Measurements from ENCODE around the gene PTPN3.

PTPN3 gene

GRCh38 chr9:109487247-109487646 is 10.9 kb downstream of the PTPN3 start:
- Histone ChIP-seq H3K36me3 (ENCODE audit: control insufficient read depth, insufficient read depth, low read length, severe bottlenecking) (no peaks in the 10 kb centered on the region), H3K4me3 (ENCODE audit: low read length) (no peak overlapping the region), H3K27me3 (replicated peaks; ENCODE audit: control insufficient read depth, insufficient read depth, low read length) (peaks cover 29% of the 10 kb centered on the region), H3K9ac (ENCODE audit: low read length) (no peak overlapping the region), H3K4me1 (ENCODE audit: control insufficient read depth, insufficient read depth, low read length) (no peaks in the 10 kb centered on the region), H3K9me3 (ENCODE audit: control insufficient read depth, low read length) (no peaks in the 10 kb centered on the region)
- no peak for DNase-seq (ENCODE audit: low read depth)

- Histone ChIP-seq H3K9ac (ENCODE audit: low read length) (no peak overlapping the region), H3K9me3 (ENCODE audit: control insufficient read depth, low read length) (no peaks in the 10 kb centered on the region), H3K4me1 (ENCODE audit: control insufficient read depth, insufficient read depth, low read length) (peaks cover 16% of the 10 kb centered on the region), H3K36me3 (ENCODE audit: control insufficient read depth, insufficient read depth, low read length, severe bottlenecking) (no peaks in the 10 kb centered on the region), H3K4me3 (ENCODE audit: low read length) (no peak overlapping the region), H3K27me3 (replicated peaks; ENCODE audit: control insufficient read depth, insufficient read depth, low read length) (peaks cover 32% of the 10 kb centered on the region)
- DNase-seq (ENCODE audit: low read depth) = no peak
Observed at GRCh38 chr9:109483744-109484429, 14.2 kb downstream of the PTPN3 start.

- no peak overlapping the region for H3K4me3 ChIP-seq (ENCODE audit: low read length)
- H3K9me3 ChIP-seq (ENCODE audit: control insufficient read depth, low read length) = no peaks in the 10 kb centered on the region
- peaks cover 32% of the 10 kb centered on the region for H3K27me3 ChIP-seq (replicated peaks; ENCODE audit: control insufficient read depth, insufficient read depth, low read length)
- no peaks in the 10 kb centered on the region for H3K36me3 ChIP-seq (ENCODE audit: control insufficient read depth, insufficient read depth, low read length, severe bottlenecking)
- H3K9ac ChIP-seq (ENCODE audit: low read length) = no peak overlapping the region
- DNase-seq (ENCODE audit: low read depth) = no peak
- H3K4me1 ChIP-seq (ENCODE audit: control insufficient read depth, insufficient read depth, low read length) = peaks cover 23% of the 10 kb centered on the region
Observed at GRCh38 chr9:109482391-109482916, 15.7 kb downstream of the PTPN3 start.

GRCh38 chr9:109481856-109482255 is 16.3 kb downstream of the PTPN3 start:
- DNase-seq (ENCODE audit: low read depth) = no peak
- H3K27me3 ChIP-seq (replicated peaks; ENCODE audit: control insufficient read depth, insufficient read depth, low read length) = peaks cover 32% of the 10 kb centered on the region
- peaks cover 23% of the 10 kb centered on the region for H3K4me1 ChIP-seq (ENCODE audit: control insufficient read depth, insufficient read depth, low read length)
- H3K4me3 ChIP-seq (ENCODE audit: low read length) = no peak overlapping the region
- H3K9ac ChIP-seq (ENCODE audit: low read length) = no peak overlapping the region
- no peaks in the 10 kb centered on the region for H3K9me3 ChIP-seq (ENCODE audit: control insufficient read depth, low read length)
- H3K36me3 ChIP-seq (ENCODE audit: control insufficient read depth, insufficient read depth, low read length, severe bottlenecking) = no peaks in the 10 kb centered on the region

- no peak overlapping the region for H3K9ac ChIP-seq (ENCODE audit: low read length)
- H3K9me3 ChIP-seq (ENCODE audit: control insufficient read depth, low read length) = no peaks in the 10 kb centered on the region
- no peak overlapping the region for H3K4me3 ChIP-seq (ENCODE audit: low read length)
- H3K27me3 ChIP-seq (replicated peaks; ENCODE audit: control insufficient read depth, insufficient read depth, low read length) = peaks cover 19% of the 10 kb centered on the region
- no peak for DNase-seq (ENCODE audit: low read depth)
- peaks cover 33% of the 10 kb centered on the region for H3K4me1 ChIP-seq (ENCODE audit: control insufficient read depth, insufficient read depth, low read length)
- no peaks in the 10 kb centered on the region for H3K36me3 ChIP-seq (ENCODE audit: control insufficient read depth, insufficient read depth, low read length, severe bottlenecking)
Observed at GRCh38 chr9:109479822-109480221, 18.3 kb downstream of the PTPN3 start.

GRCh38 chr9:109478665-109479380 is 19.3 kb downstream of the PTPN3 start:
- H3K36me3 ChIP-seq (ENCODE audit: control insufficient read depth, insufficient read depth, low read length, severe bottlenecking) = no peaks in the 10 kb centered on the region
- no peaks in the 10 kb centered on the region for H3K9me3 ChIP-seq (ENCODE audit: control insufficient read depth, low read length)
- no peak for DNase-seq (ENCODE audit: low read depth)
- H3K9ac ChIP-seq (ENCODE audit: low read length) = peak overlapping the region; percentile 27
- no peak overlapping the region for H3K4me3 ChIP-seq (ENCODE audit: low read length)
- H3K27me3 ChIP-seq (replicated peaks; ENCODE audit: control insufficient read depth, insufficient read depth, low read length) = peaks cover 17% of the 10 kb centered on the region
- H3K4me1 ChIP-seq (ENCODE audit: control insufficient read depth, insufficient read depth, low read length) = peaks cover 36% of the 10 kb centered on the region

- Histone ChIP-seq H3K4me1 (ENCODE audit: control insufficient read depth, insufficient read depth, low read length) (peaks cover 36% of the 10 kb centered on the region), H3K9me3 (ENCODE audit: control insufficient read depth, low read length) (no peaks in the 10 kb centered on the region), H3K27me3 (replicated peaks; ENCODE audit: control insufficient read depth, insufficient read depth, low read length) (peaks cover 10% of the 10 kb centered on the region), H3K4me3 (ENCODE audit: low read length) (no peak overlapping the region), H3K36me3 (ENCODE audit: control insufficient read depth, insufficient read depth, low read length, severe bottlenecking) (no peaks in the 10 kb centered on the region), H3K9ac (ENCODE audit: low read length) (no peak overlapping the region)
- no peak for DNase-seq (ENCODE audit: low read depth)
Observed at GRCh38 chr9:109478051-109478563, 20.0 kb downstream of the PTPN3 start.

- no peaks in the 10 kb centered on the region for H3K9me3 ChIP-seq (ENCODE audit: control insufficient read depth, low read length)
- H3K4me1 ChIP-seq (ENCODE audit: control insufficient read depth, insufficient read depth, low read length) = peaks cover 36% of the 10 kb centered on the region
- no peak overlapping the region for H3K4me3 ChIP-seq (ENCODE audit: low read length)
- H3K9ac ChIP-seq (ENCODE audit: low read length) = no peak overlapping the region
- peaks cover 7% of the 10 kb centered on the region for H3K27me3 ChIP-seq (replicated peaks; ENCODE audit: control insufficient read depth, insufficient read depth, low read length)
- no peaks in the 10 kb centered on the region for H3K36me3 ChIP-seq (ENCODE audit: control insufficient read depth, insufficient read depth, low read length, severe bottlenecking)
- no peak for DNase-seq (ENCODE audit: low read depth)
Observed at GRCh38 chr9:109477258-109478050, 20.7 kb downstream of the PTPN3 start.

GRCh38 chr9:109476642-109477257 is 21.4 kb downstream of the PTPN3 start:
- no peak overlapping the region for H3K9ac ChIP-seq (ENCODE audit: low read length)
- DNase-seq (ENCODE audit: low read depth) = no peak
- H3K4me1 ChIP-seq (ENCODE audit: control insufficient read depth, insufficient read depth, low read length) = peaks cover 36% of the 10 kb centered on the region
- H3K9me3 ChIP-seq (ENCODE audit: control insufficient read depth, low read length) = no peaks in the 10 kb centered on the region
- H3K27me3 ChIP-seq (replicated peaks; ENCODE audit: control insufficient read depth, insufficient read depth, low read length) = peaks cover 7% of the 10 kb centered on the region
- H3K36me3 ChIP-seq (ENCODE audit: control insufficient read depth, insufficient read depth, low read length, severe bottlenecking) = no peaks in the 10 kb centered on the region
- no peak overlapping the region for H3K4me3 ChIP-seq (ENCODE audit: low read length)

- Histone ChIP-seq H3K4me3 (ENCODE audit: low read length) (no peak overlapping the region), H3K27me3 (replicated peaks; ENCODE audit: control insufficient read depth, insufficient read depth, low read length) (peaks cover 2% of the 10 kb centered on the region), H3K36me3 (ENCODE audit: control insufficient read depth, insufficient read depth, low read length, severe bottlenecking) (no peaks in the 10 kb centered on the region), H3K9ac (ENCODE audit: low read length) (no peak overlapping the region), H3K4me1 (ENCODE audit: control insufficient read depth, insufficient read depth, low read length) (peaks cover 36% of the 10 kb centered on the region), H3K9me3 (ENCODE audit: control insufficient read depth, low read length) (no peaks in the 10 kb centered on the region)
- DNase-seq (ENCODE audit: low read depth) = no peak
Observed at GRCh38 chr9:109475526-109475925, 22.6 kb downstream of the PTPN3 start.

Measured in adipocyte (in vitro differentiated cells).